GM03348 (cell line): ENCODE data around the gene FCER1G.
"Not testable (repeated sequence)": the region's sequence is repeated elsewhere in the genome, so short reads cannot be mapped to it uniquely, and the experiment has no call there.

Experiments
- DNase-seq: peaks from one replicate; pipeline ENCODE4 v3.0.0; 2012; ENCODE audit warnings: low spot score

The FCER1G gene

DNA sequence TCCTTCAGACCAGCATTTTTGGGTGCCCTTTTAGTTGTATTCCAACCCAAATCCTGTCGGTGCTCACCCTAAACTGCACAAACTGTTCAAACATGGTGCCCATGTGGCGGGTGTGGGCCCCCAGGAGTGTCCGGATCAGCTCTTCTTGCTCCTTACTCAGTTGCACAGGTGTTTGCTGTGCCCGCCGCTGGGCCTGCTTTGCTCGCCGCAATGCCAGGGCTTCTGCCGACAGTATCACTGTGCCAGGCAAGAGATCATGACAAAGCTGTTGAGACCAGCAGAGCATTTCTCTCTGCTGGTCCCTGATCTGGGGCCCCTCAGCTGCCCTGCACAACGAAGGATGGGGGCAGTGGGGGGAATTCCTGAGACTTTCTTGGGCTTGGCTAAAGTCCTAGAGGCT lies 18.0 kb downstream of the FCER1G start:
- DNase-seq = no peak

DNA sequence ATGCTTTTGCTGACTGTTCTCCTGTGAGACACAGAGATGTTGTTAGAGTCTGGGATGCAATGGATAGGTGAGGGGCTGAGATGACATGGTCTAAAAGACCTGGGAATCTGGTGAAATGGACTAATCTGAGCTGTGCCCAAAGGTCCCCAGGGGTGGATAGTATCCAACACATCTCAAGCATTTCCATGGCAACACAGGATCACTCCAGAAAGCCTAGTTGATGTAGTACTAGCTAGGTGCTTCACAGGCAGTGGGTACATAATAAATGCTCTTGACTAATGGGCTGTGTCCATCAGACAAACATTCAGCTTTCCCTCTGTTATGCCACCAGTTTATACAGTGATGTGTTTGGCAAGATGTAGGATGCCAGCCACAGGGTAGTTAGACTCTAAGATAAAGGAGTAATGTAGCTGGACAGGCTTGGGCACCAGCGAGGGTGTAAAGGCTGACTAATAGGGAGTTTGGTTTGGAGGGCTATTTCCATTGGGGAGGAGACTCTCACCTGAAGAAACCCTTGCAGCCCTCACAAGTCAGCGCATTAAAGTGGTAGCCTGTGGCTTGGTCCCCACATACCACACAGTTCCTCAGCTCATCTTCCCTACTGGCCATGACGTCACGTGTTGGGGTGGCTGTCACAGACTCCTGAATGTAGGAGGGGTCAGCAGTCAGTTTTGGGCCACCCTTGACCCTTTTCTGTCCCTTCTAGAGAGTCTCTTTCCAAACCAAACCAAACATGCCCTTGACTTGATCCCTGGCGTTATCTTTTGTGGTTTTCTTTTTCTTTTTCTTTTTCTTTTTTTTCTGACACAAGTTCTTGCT lies 21.1 kb downstream of the FCER1G start:
- no peak for DNase-seq

DNA sequence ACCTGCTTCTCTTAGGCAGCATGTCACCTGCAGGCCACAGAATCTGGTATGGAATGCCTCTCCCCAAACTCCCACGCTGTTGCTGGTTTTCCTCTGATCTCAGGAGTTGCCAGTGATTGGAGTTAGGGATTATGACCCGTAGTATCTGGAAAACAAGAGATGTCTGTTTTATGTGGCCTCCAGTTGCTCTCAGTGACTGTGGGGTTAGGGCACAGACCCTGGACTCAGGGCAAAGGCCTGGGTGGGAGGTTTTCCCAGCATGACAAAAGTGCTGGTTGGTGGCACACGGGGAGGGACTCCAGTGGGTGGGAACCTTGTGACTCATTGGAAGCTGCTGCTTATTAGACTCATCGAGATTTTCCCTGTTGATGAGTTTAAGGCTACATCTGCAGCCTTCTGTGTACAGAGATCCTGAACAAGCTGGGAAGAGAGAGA lies 23.0 kb downstream of the FCER1G start, which contains the start of gene NR1I3:
NR1I3 (minus strand) TSS at position 165 of the 435 bp plus-strand sequence. CDS start 1,638 bp downstream, outside the sequence.
- DNase-seq = peak; percentile 24

DNA sequence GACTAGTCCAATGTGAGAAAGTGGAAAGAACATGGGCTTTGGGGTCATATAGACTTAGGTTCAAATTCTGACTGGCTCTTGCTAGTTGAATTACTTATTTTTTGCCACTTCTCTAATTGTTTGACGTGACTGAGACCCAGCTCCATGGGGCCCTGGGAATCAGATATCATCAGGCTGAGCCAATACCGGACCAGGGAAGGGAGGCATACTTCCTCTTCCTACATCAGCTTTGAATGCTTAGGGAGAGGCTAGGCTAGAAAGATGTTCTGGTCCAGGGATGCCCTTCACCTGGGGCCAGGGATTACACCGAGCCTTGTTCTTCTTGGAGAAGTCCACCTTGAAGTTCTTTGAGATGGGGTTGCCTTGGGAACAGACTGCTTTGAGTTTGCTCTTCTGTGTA lies 26.6 kb downstream of the FCER1G start:
- no peak for DNase-seq

DNA sequence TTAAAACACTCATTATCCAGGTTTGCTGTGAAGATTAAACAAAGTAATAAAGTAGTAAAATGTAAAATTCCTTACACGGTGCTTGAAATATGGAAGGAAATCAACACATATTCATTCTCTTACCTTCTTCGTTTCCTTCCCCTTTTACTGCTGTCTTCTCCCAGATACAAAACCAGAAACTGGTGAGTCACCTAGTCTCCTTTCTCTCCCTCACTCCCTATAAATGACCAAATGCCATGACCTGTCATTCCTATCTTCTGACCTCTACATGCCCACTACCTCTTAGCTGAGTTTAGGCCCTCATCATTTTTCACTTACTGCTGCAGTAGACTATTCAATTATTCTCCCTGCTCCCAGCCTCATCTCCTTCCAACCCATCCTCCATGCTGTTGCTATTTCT lies 27.2 kb downstream of the FCER1G start:
- no peak for DNase-seq

DNA sequence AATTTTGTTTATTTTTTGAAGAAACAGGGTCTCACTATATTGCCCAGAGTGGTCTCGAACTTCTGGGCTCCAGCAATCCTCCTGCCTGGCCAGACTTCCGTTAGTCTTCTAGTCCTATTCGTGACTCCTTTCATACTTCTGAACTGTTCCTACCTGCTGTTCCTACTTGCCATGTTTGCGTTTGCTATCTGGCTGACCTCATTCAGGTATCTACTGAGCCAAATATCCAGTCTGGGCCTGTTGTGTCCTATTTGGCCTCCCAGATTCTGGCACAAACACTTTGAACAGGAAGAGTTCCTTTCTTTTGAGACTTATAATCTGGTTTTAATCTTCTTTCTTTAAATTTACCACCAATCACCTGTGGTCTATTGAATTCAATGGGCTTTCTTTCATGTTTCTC lies 29.8 kb downstream of the FCER1G start:
- no peak for DNase-seq

DNA sequence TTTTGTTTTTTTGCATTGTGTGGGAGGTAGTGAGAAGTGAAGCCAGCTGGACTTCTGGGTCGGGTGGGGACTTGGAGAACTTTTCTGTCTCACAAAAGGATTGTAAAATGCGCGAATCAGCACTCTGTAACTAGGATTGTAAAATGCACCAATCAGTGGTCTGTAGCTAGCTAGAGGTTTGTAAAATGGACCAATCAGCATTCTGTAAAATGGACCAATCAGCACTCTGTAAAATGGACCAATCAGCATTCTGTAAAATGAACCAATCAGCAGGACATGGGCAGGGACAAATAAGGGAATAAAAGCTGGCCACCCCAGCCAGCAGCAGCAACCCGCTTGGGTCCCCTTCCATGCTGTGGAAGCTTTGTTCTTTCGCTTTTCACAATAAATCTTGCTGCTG lies 35.0 kb downstream of the FCER1G start:
- not testable (repeated sequence) for DNase-seq

DNA sequence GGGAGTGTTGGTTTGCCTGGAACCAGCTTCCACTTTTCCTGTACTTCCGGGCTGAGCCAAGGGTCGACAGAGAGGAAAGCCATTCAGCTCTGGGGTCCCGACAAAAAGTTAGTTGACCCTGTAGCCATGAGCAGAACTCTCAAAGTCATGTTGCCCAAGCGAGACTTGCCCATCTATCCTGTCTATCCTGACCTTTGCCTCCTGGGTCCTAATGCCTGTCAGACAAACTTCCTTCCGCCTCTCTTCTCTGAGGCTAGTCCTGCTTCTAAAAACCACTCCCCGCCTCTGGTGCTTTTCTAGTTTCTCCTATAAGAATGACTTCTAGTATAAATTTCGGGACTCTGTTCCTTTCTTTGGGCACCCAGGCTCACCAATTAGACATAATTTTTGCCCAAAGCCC lies 35.7 kb downstream of the FCER1G start:
- DNase-seq = no peak

DNA sequence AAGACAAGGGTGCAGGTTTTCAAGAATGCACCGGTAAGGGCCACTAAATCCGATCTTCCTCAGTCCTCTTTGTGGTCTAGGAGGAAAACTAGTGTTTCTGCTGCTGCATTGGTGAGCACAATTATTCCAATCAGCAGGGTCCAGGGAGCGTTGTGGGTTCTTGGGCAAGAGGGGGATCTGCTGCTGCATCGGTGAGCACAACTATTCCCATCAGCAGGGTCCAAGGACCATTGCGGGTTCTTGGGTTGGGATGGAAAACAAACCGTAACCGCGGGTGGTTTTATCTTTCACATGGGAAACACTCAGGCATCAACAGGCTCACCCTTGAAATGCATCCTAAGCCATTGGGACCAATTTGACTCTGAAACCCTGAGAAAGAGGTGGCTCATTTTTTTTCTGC lies 36.5 kb downstream of the FCER1G start:
- DNase-seq = no peak

DNA sequence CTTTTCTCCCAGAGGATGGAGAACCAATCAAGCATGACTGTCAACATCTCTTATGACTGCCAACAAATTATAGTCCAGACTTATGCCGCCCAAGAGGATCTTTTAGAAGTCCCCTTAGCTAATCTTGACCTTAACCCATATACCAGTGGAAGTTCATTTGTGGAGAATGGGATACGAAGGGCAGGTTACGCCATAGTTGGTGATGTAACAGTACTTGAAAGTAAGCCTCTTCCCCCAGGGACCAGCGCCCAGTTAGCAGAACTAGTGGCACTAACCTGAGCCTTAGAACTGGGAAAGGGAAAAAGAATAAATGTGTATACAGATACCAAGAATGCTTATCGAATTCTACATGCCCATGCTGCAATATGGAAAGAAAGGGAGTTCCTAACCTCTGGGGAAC lies 40.2 kb downstream of the FCER1G start:
- DNase-seq = not testable (repeated sequence)

DNA sequence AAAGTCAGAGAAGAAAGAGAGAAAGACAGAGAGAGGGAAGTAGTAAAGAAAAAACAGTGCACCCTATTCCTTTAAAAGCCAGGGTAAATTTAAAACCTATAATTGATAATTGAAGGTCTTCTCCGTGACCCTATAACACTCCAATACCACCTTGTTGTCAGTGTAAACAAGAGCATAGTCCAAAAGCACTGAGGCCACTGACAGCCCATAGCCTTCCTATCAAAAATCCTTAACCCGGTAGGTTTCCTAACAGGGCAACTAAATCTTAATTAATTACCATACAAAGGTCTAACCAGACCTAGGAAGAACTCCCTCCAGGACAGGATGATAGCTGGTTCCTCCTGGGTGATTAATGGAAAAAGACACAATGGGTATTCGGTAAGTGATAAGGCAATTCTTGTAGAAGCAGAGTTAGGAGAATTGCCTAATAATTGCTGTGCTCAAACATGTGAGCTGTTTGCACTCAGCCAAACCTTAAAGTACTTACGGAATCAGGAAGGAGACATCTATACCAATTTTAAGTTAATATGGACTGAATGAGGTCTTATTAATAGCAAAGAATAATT lies 40.9 kb downstream of the FCER1G start:
- not testable (repeated sequence) for DNase-seq

DNA sequence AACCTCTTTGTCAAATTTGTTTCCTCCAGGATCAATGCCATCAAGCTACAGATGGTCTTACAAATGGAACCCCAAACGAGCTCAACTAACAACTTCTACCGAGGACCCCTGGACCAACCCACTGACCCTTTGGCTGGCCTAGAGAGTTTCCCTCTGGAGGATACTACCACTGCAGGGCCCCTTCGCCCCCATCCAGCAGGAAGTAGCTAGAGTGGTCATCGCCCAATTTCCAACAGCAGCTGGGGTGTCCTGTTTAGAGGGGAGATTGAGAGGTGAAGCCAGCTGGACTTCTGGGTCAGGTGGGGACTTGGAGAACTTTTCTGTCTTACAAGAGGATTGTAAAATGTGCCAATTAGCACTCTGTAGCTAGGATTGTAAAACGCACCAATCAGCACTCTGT lies 42.0 kb downstream of the FCER1G start:
- not testable (repeated sequence) for DNase-seq

DNA sequence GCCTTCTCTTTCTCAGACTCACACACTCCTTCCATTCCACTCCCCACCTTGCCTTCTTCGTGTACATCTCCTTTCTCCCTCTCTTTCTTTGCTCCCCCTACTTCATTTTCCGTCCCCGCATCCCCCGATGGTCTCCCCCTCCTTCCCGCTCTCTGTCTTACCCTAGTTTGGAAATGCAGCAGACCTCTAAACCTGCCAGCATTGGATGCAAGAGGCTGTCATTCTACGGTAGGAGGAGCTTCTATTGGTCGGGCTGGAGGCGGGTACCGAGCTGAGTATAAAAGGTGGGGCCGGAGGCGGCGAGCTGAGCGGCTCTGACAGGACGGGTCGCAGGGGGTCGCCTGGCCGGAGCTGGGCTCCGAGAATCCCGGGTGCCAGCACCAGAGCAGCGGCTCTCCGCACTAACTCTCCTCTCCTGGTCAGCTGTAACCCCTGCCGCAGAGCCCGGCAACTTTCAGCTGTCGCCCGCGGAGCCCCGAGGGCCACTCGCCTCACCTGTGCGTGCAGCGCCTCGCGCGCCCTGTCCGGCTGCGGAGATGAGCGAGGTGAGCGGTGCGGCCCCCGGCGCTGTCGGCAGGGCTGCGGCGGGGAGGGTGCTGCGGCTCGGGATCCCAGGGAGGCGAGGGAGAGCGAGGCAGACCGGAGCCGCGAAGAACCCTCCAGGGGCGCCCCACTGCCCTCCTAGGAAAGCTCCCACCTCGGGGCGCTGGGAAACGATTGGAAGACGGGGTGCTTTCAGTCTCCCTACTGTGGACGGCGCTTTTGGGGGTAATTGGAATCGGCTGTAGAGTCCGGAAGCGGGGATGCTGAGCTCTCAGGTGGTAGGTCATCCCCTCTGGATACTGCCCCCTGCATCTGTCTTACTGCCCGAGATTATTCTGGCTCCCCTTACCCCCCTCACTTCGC lies 43.6 kb downstream of the FCER1G start, which contains the start of gene PCP4L1:
PCP4L1 (plus strand) TSS at position 307 of the 906 bp plus-strand sequence; CDS start at position 537, 230 bp downstream.
- peak; percentile 63 for DNase-seq

DNA sequence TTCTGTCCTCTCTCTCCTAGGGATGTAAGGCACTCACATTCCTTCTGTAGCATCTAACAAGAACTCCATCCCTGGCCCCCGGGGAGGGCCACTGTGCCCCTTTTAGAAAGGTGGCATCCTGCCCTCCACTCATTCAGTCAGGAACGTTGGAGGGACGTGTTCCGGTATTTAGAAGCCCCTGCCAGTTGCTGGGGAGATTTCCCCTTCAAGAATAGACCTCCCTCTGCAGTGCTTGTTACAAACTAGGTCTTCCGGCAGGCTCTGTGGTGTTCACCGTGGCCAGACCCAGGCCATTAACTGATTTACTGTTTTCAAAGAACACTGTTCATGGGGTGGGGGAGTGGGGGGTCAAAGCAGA lies 44.2 kb downstream of the FCER1G start:
- DNase-seq = no peak

DNA sequence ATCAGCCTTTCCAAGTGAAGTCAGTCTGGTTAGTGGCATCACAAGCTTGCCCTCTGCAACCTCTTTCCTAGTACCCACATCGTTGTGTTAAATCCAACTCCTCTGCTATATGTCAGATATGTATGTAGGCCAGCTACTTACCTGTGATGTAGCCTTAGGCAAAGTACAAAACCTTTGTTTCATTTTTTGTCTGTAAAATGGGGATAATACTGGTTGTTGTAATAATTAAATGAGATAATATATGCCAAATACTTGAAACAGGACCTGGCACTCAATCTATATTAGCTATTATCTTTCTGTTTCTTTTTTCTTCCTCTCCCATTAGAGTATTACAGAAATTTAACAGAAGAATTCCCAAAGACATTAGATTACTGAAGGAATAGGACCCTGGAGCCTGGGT lies 44.7 kb downstream of the FCER1G start:
- DNase-seq = no peak

DNA sequence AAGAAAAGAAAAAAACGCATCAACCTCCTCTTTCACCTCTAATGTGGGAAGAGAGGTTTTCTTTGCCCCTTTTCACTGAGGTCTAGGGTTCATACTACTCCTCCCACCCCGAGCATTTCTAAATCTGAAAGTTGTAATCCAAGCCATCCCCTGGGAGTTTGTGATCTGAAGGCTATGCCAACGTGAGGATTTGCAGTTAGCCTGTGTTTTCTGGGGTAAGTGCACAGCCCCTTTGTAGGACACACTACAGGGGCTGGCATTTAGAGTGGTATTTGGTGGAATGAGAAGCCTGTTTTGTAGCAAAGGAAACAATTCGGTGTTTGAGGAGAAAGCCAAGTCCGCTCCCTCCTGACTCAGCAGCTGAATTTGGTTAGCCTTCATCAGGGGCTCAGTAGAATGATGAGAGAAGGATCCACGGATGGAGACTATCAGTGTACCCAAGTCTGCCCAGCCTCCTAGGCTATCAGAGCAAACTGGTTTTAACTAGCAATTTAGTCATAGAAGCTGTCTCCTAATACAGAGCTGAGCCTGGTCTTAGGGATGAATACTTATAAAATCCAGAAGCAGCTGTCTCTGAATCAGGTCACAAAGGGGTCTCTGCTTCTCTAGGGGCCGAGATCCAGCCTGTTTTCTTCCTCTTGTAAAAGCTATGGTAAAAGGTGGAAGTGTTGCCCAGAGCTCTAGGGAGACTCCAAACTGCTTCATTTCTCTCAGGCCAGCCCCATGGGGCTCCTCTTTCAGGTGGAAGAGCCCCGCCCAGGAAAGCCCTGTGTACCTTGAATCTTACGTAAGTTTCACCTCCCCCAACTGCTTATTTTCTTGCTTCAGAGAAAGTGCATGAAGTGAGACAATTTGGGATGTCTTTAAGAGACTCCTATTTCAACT lies 45.5 kb downstream of the FCER1G start:
- no peak for DNase-seq

DNA sequence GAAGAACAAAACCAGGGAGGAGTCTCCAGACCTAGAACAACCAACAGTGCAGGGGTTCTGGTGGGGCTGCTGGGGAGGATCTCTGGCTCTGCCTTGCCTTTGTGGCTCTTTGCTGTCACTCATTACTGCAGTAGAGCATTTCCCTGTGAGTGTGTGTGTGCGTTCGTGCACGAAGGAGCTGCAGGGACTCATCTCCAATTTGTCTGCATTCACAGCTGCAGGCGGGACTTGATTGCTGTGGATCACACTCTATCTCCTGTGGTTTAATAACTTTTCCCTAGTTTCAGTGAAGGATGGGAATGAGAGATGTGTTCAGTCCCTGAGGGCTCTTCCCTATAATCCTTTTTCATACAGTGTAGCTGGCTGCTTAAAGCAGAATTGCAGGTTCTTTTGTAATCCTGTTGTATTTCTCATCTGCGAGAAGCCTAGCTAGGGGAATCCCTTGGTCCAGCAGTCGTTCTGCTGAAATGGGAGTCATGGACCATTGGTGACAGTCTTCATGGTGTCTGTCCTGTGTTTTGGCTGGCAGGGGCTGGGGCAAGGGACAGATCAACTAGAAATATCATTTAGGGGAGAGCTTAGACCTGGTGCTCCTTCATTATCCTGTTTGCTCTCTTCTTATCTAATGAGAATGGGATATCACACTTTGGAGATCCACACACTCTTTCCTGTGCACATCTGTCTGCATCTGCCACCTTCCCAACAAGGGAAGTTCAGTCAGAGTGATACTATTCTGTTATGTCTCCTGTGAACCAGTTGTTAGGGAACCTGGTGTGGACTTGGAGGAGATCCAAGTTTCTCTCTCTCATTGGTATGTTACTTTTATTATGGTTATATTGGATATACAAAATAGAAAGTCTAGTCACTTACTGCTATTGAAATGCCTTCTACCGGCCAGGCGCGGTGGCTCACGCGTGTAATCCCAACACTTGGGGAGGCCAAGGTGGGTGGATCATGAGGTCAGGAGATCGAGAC lies 46.5 kb downstream of the FCER1G start:
- no peak for DNase-seq

DNA sequence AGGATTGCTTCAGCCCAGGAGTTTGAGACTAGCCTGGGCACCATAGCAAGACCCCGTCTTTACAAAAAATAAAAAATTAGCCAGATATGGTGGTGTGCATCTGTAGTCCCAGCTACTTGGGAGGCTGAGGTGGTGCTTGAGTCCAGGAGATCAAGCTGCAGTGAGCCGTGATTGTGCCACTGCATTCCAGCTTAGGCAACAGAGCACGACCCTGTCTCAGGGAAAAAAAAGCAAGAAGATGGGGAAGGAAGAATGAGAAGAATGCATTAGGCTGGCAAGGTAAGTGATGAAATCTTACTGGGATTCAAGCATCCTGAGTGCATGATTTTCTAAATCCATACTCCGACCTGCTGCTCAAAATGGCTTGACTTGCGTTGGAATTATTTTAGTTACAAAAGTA lies 50.2 kb downstream of the FCER1G start:
- no peak for DNase-seq

DNA sequence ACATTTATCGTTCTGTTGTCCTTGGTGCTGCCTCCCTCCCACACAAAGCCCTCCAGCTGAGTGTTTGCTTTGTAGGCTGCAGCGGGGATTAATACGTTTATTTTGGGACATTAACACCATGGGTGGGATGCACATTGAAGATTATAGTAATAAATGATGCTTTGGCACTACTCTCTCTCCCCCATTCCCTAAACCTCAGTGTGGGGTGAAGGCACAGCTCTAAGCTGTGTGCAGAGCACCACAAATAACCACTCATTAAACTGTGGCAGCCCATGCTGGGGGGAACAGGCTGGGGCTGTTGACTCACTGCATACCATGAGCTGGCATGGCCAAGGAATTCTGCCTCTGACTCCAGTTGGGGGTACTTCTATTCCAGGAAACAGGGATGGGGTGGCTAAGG lies 51.1 kb downstream of the FCER1G start:
- DNase-seq = no peak

DNA sequence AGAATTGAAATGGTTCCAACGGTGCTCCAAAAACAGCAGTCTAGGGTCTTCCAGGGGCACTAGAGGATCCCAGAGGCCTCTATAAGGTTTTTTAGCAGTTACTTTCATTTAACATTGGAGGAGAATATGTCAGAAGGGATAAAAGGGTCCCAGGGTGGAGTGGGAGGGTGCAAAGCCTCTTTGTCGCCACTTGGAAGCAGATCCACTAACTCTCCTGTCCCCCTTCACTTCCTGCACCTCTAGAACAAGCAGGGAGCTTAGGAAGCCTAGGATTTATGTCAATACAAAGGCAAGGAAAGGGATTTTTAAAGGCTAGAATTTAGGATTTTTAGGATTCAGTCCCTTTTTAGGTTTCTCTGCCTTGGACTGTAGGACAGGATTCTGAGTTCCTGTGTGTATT lies 51.7 kb downstream of the FCER1G start:
- no peak for DNase-seq
